Transverse colon (tissue), 4 donors: ENCODE results near the gene STX8.

Source experiments
- CTCF ChIP-seq, 5 experiments: fragments of 200-600 bp in 3 of 5; fragments of 450-650 bp in 2 of 5; sonication (generic) in 3 of 5; IDR thresholded peaks; 1 replicate in 2 of 5; 2 replicates in 3 of 5; pipeline ENCODE4 v1.5.1; 2016 to 2017; ENCODE audit warnings: antibody characterized with exemption in 5 of 5, inconsistent platforms in 3 of 5, mild to moderate bottlenecking in 2 of 5, moderate library complexity in 1 of 5
- EP300 ChIP-seq: sonication (generic); formaldehyde crosslinking; IDR thresholded peaks from one replicate; pipeline ENCODE4 v1.6.1; 2017; ENCODE audit warnings: antibody characterized with exemption, low read depth
- POLR2A ChIP-seq: fragments of 450-650 bp; IDR thresholded peaks from one replicate; pipeline ENCODE4 v1.6.1; 2016; ENCODE audit warnings: antibody characterized with exemption, mild to moderate bottlenecking, moderate library complexity
- POLR2AphosphoS5 ChIP-seq, 3 donors: sonication (generic); formaldehyde crosslinking; IDR thresholded peaks; one replicate each; pipeline ENCODE4 v1.6.1; 2016; ENCODE audit warnings: antibody characterized with exemption in 3 of 3

- TF ChIP-seq CTCF (IDR thresholded peaks at IDR 0.05), result no peak
- TF ChIP-seq POLR2AphosphoS5 (IDR thresholded peaks at IDR 0.05), result peak; percentile 67 to 85 (median 77)
- no peak for TF ChIP-seq POLR2A
- TF ChIP-seq EP300, result peak; percentile 75
Observed at GRCh38 chr17:9228408-9229159, 347.0 kb downstream of the STX8 start.
